HEK293 (cell line): ENCODE measurements around the gene MME.

Source experiments
- CTCF ChIA-PET: fragments of 350-600 bp; formaldehyde crosslinking; extraction: SDS; loops from one replicate; lab custom pipeline; 2021; ENCODE audit warnings: antibody characterized with exemption; lab: Yijun Ruan, JAX
- POLR2A ChIA-PET: fragments of 300-600 bp; formaldehyde crosslinking; extraction: SDS; loops from one replicate; lab custom pipeline; 2020; ENCODE audit warnings: antibody characterized with exemption, inconsistent platforms; lab: Yijun Ruan, JAX
- H3K27ac ChIP-seq: fragments of 200-500 bp; sonication (Bioruptor generic); 2 replicates; pipeline ENCODE4 v1.5.1; 2014; ENCODE audit warnings: low read depth, low read length, control low read depth, inconsistent platforms; ENCODE audit errors: extremely low read depth
- H3K36me3 ChIP-seq, 2 experiments: fragments of 200-500 bp in 1 of 2; sonication (Bioruptor generic) in 1 of 2; 1 replicate in 1 of 2; 2 replicates in 1 of 2; pipeline ENCODE4 v1.5.1; 2014 to 2017; ENCODE audit warnings: inconsistent platforms in 2 of 2, low read length in 2 of 2; ENCODE audit not compliant: control insufficient read depth in 2 of 2, insufficient read depth in 1 of 2
- H3K4me1 ChIP-seq: fragments of 200-500 bp; sonication (Bioruptor generic); 2 replicates; pipeline ENCODE4 v1.5.1; 2014; ENCODE audit warnings: mild to moderate bottlenecking, low read length, inconsistent platforms; ENCODE audit not compliant: control insufficient read depth, insufficient read depth
- H3K4me3 ChIP-seq: 2 replicates; pipeline ENCODE4 v1.5.1; 2011; ENCODE audit warnings: low read depth, mild to moderate bottlenecking, control low read depth, low read length, moderate library complexity
- H3K9me3 ChIP-seq: fragments of 200-500 bp; sonication (Bioruptor generic); 2 replicates; pipeline ENCODE4 v1.5.1; 2014; ENCODE audit warnings: low read depth, low read length, inconsistent platforms; ENCODE audit not compliant: control insufficient read depth, insufficient read depth
- HOXD13 ChIP-seq: sonication (generic); formaldehyde crosslinking; IDR thresholded peaks from 2 replicates; pipeline ENCODE4 v1.8.0; 2022; ENCODE audit warnings: missing genetic modification reagents, borderline replicate concordance
- IKZF3 ChIP-seq: fragments of 450-650 bp; IDR thresholded peaks from 2 replicates; pipeline ENCODE4 v1.5.0; 2018; ENCODE audit warnings: missing biosample characterization, mild to moderate bottlenecking, missing genetic modification characterization, moderate library complexity
- PRDM1 ChIP-seq: fragments of 450-650 bp; formaldehyde crosslinking; IDR thresholded peaks from 2 replicates; pipeline ENCODE4; 2016; ENCODE audit warnings: missing biosample characterization, missing genetic modification characterization
- PRDM10 ChIP-seq: fragments of 450-650 bp; formaldehyde crosslinking; IDR thresholded peaks from 2 replicates; pipeline ENCODE4 v1.5.1; 2016; ENCODE audit warnings: missing biosample characterization, missing genetic modification characterization
- REPIN1 ChIP-seq: fragments of 450-650 bp; formaldehyde crosslinking; IDR thresholded peaks from 2 replicates; pipeline ENCODE4 v1.5.1; 2017; ENCODE audit warnings: missing biosample characterization, missing genetic modification characterization, low read depth
- SCRT2 ChIP-seq: fragments of 450-650 bp; formaldehyde crosslinking; IDR thresholded peaks from 2 replicates; pipeline ENCODE4 v1.5.1; 2016; ENCODE audit warnings: missing biosample characterization, missing genetic modification characterization
- ZBTB48 ChIP-seq: fragments of 450-650 bp; formaldehyde crosslinking; IDR thresholded peaks from 2 replicates; pipeline ENCODE4 v1.5.1; 2016; ENCODE audit warnings: missing biosample characterization, missing genetic modification characterization
- ZFP69B ChIP-seq: fragments of 450-650 bp; formaldehyde crosslinking; IDR thresholded peaks from 2 replicates; pipeline ENCODE4 v1.5.1; 2016; ENCODE audit warnings: missing biosample characterization, missing genetic modification characterization
- ZNF112 ChIP-seq: fragments of 450-650 bp; formaldehyde crosslinking; IDR thresholded peaks from 2 replicates; pipeline ENCODE4 v1.5.0; 2017; ENCODE audit warnings: missing biosample characterization, missing genetic modification characterization
- ZNF19 ChIP-seq: fragments of 450-650 bp; formaldehyde crosslinking; IDR thresholded peaks from 2 replicates; pipeline ENCODE4; 2016; ENCODE audit warnings: missing biosample characterization, missing genetic modification characterization, low read depth
- ZNF23 ChIP-seq: fragments of 450-650 bp; formaldehyde crosslinking; IDR thresholded peaks from 2 replicates; pipeline ENCODE4 v1.5.1; 2016; ENCODE audit warnings: missing biosample characterization, missing genetic modification characterization, borderline replicate concordance
- ZNF266 ChIP-seq: fragments of 450-650 bp; formaldehyde crosslinking; IDR thresholded peaks from 2 replicates; pipeline ENCODE4 v1.5.1; 2016; ENCODE audit warnings: missing biosample characterization, missing genetic modification characterization, low read depth
- ZNF311 ChIP-seq: fragments of 450-650 bp; formaldehyde crosslinking; IDR thresholded peaks from 2 replicates; pipeline ENCODE4 v1.5.1; 2017; ENCODE audit warnings: missing biosample characterization, missing genetic modification characterization, borderline replicate concordance
- ZNF561 ChIP-seq: fragments of 450-650 bp; IDR thresholded peaks from 2 replicates; pipeline ENCODE4 v1.5.1; 2018; ENCODE audit warnings: missing biosample characterization, missing genetic modification characterization, borderline replicate concordance
- ZSCAN18 ChIP-seq: fragments of 450-650 bp; formaldehyde crosslinking; IDR thresholded peaks from 2 replicates; pipeline ENCODE4 v1.5.1; 2016; ENCODE audit warnings: missing biosample characterization, missing genetic modification characterization
- ZSCAN23 ChIP-seq: fragments of 450-650 bp; formaldehyde crosslinking; IDR thresholded peaks from 2 replicates; pipeline ENCODE4 v1.5.1; 2016; ENCODE audit warnings: missing biosample characterization, missing genetic modification characterization
- ZSCAN30 ChIP-seq: fragments of 450-650 bp; IDR thresholded peaks from 2 replicates; pipeline ENCODE4 v1.5.1; 2018; ENCODE audit warnings: missing biosample characterization, mild to moderate bottlenecking, missing genetic modification characterization, moderate library complexity
- ZXDB ChIP-seq: fragments of 450-650 bp; formaldehyde crosslinking; IDR thresholded peaks from 2 replicates; pipeline ENCODE4 v1.5.1; 2016; ENCODE audit warnings: missing biosample characterization, missing genetic modification characterization

MME gene

GRCh38 chr3:155208183-155208800, 128.2 kb downstream of the MME start (continued):
- no peak for TF ChIP-seq PRDM10 (tag by site-specific recombination)
- no peak for TF ChIP-seq ZSCAN30 (tag by site-specific recombination)

- ChIA-PET POLR2A (no interaction called here), CTCF (no interaction called here)
- no peaks in the 10 kb centered on the region for H3K36me3 ChIP-seq
- no peak overlapping the region for H3K27ac ChIP-seq
- H3K4me1 ChIP-seq = no peaks in the 10 kb centered on the region
- no peak overlapping the region for H3K4me3 ChIP-seq
- TF ChIP-seq HOXD13 (CRISPR knock-in tag) = no peak
- no peak for TF ChIP-seq ZSCAN23 (tag by site-specific recombination)
- no peak for TF ChIP-seq ZNF266
- TF ChIP-seq ZNF561 = no peak
- no peak for TF ChIP-seq ZNF23
- TF ChIP-seq ZNF19 (tag by site-specific recombination) = no peak
- TF ChIP-seq ZSCAN18 (tag by site-specific recombination) = no peak
- no peak for TF ChIP-seq PRDM1 (tag by site-specific recombination)
- TF ChIP-seq ZXDB (tag by site-specific recombination) = no peak
- TF ChIP-seq ZNF112 (tag by site-specific recombination) = no peak
- TF ChIP-seq ZFP69B (tag by site-specific recombination) = no peak
- no peaks in the 10 kb centered on the region for H3K9me3 ChIP-seq
These were observed 130.6 kb downstream of the MME start for GRCh38 chr3:155210736-155211135.

GRCh38 chr3:155211266-155211665, 131.1 kb downstream of the MME start:
- no peaks in the 10 kb centered on the region for H3K4me1 ChIP-seq
- TF ChIP-seq ZNF311 (no peak), REPIN1 (no peak), SCRT2 (tag by site-specific recombination) (no peak), IKZF3 (tag by site-specific recombination) (no peak), ZBTB48 (tag by site-specific recombination) (no peak)
- H3K9me3 ChIP-seq = no peaks in the 10 kb centered on the region
- no peak overlapping the region for H3K4me3 ChIP-seq
- ChIA-PET POLR2A (no interaction called here), CTCF (no interaction called here)
- H3K27ac ChIP-seq = no peak overlapping the region
- no peaks in the 10 kb centered on the region for H3K36me3 ChIP-seq
